Measurements from ENCODE around the gene PITPNM3. TPM values are rescaled to one million over a fixed set of nuclear protein-coding genes. Genes with fewer than 3 reads are reported as not detected.
A peak's percentile ranks its signal among the peaks of the same experiment; 100 is the strongest.

Gene PITPNM3
- total and polyA plus RNA-seq, 7 donors = 3.6 to 13.6 (median 5.7) TPM

- Histone ChIP-seq H3K4me1 (peaks cover 0 to 7% (median 0%) of the 10 kb centered on the region in 4 donors), H3K27me3 (no peaks in the 10 kb centered on the region), H3K9me3 (no peaks in the 10 kb centered on the region), H3K27ac (peak overlapping the region in 1 of 4 donors; percentile 65), H3K36me3 (no peaks in the 10 kb centered on the region), H3K4me3 (no peak overlapping the region)
- DNase-seq = peak; percentile 32
- WGBS, 2 donors = 86 to 89% methylated on average over 7 of the region's 7 CpGs
- intact Hi-C loops (cut with DNase I) = no loop called here
- no peak for TF ChIP-seq POLR2A (IDR thresholded peaks at IDR 0.05)
- TF ChIP-seq POLR2AphosphoS5 (IDR thresholded peaks at IDR 0.05) = no peak
- no peak for TF ChIP-seq CTCF (IDR thresholded peaks at IDR 0.05)
- TF ChIP-seq EP300 (IDR thresholded peaks at IDR 0.05) = no peak
Observed at GRCh38 chr17:6531575-6531974, 24.8 kb downstream of the PITPNM3 start.

- TF ChIP-seq EP300 (IDR thresholded peaks at IDR 0.05) (no peak), POLR2AphosphoS5 (IDR thresholded peaks at IDR 0.05) (no peak)
- H3K4me3 ChIP-seq = no peak overlapping the region
- DNase-seq = peak; percentile 25
- H3K36me3 ChIP-seq = no peaks in the 10 kb centered on the region
- no peaks in the 10 kb centered on the region for H3K9me3 ChIP-seq
- WGBS, 2 donors = 91 to 93% methylated on average over 5 of the region's 5 CpGs
- H3K27me3 ChIP-seq = no peaks in the 10 kb centered on the region
- H3K27ac ChIP-seq = no peak overlapping the region
- intact Hi-C loops (cut with DNase I) = no loop called here
- H3K4me1 ChIP-seq = no peaks in the 10 kb centered on the region
Observed at GRCh38 chr17:6530324-6530920, 25.9 kb downstream of the PITPNM3 start.

- intact Hi-C loops (cut with DNase I) = no loop called here
- H3K4me3 ChIP-seq = no peak overlapping the region
- H3K27ac ChIP-seq = peak overlapping the region in 1 of 4 donors; percentile 27
- no peaks in the 10 kb centered on the region for H3K36me3 ChIP-seq
- no peaks in the 10 kb centered on the region for H3K9me3 ChIP-seq
- 82 to 86% methylated on average over 3 of the region's 3 CpGs for WGBS, 2 donors
- peak; percentile 15 for DNase-seq
- H3K27me3 ChIP-seq = no peaks in the 10 kb centered on the region
- no peak for TF ChIP-seq POLR2A (IDR thresholded peaks at IDR 0.05)
- no peak for TF ChIP-seq CTCF (IDR thresholded peaks at IDR 0.05)
- no peak for TF ChIP-seq POLR2AphosphoS5 (IDR thresholded peaks at IDR 0.05)
- no peak for TF ChIP-seq EP300 (IDR thresholded peaks at IDR 0.05)
- peaks cover 0 to 5% (median under 1%) of the 10 kb centered on the region in 4 donors for H3K4me1 ChIP-seq
Observed at GRCh38 chr17:6528557-6528956, 27.8 kb downstream of the PITPNM3 start.

- H3K36me3 ChIP-seq = no peaks in the 10 kb centered on the region
- H3K4me3 ChIP-seq = no peak overlapping the region
- peaks cover 0 to 10% (median 3%) of the 10 kb centered on the region in 4 donors for H3K4me1 ChIP-seq
- peak; percentile 20 for DNase-seq
- 91 to 92% methylated on average over 6 of the region's 6 CpGs for WGBS, 2 donors
- intact Hi-C loops (cut with DNase I) = no loop called here
- no peaks in the 10 kb centered on the region for H3K27me3 ChIP-seq
- TF ChIP-seq POLR2AphosphoS5 (IDR thresholded peaks at IDR 0.05) (no peak), POLR2A (IDR thresholded peaks at IDR 0.05) (no peak), EP300 (IDR thresholded peaks at IDR 0.05) (no peak)
- no peak overlapping the region for H3K27ac ChIP-seq
- H3K9me3 ChIP-seq = no peaks in the 10 kb centered on the region
Observed at GRCh38 chr17:6526362-6527152, 29.8 kb downstream of the PITPNM3 start.

GRCh38 chr17:6525731-6526130 is 30.6 kb downstream of the PITPNM3 start:
- H3K27ac ChIP-seq = no peak overlapping the region
- no peaks in the 10 kb centered on the region for H3K27me3 ChIP-seq
- intact Hi-C loops (cut with DNase I) = no loop called here
- WGBS, 2 donors = 85 to 90% methylated on average over 2 of the region's 2 CpGs
- TF ChIP-seq POLR2A (IDR thresholded peaks at IDR 0.05) (no peak), EP300 (IDR thresholded peaks at IDR 0.05) (no peak), CTCF (IDR thresholded peaks at IDR 0.05) (no peak), POLR2AphosphoS5 (IDR thresholded peaks at IDR 0.05) (no peak)
- H3K4me1 ChIP-seq = peaks cover 0 to 10% (median 3%) of the 10 kb centered on the region in 4 donors
- H3K36me3 ChIP-seq = no peaks in the 10 kb centered on the region
- no peak for DNase-seq
- H3K9me3 ChIP-seq = no peaks in the 10 kb centered on the region
- no peak overlapping the region for H3K4me3 ChIP-seq
